CD8-positive, alpha-beta memory T cell (primary cell): ENCODE measurements around the gene CDC34. TPM values are rescaled to one million over a fixed set of nuclear protein-coding genes. Genes with fewer than 3 reads are reported as not detected.

Experiments used
- CTCF ChIA-PET: fragments of 350-600 bp; sonication (Branson Sonifier 250); formaldehyde crosslinking; loops from one replicate; lab custom pipeline; 2021; ENCODE audit warnings: antibody characterized with exemption; lab: Charles Lee
- POLR2A ChIA-PET: fragments of 350-600 bp; sonication (Branson Sonifier 250); formaldehyde crosslinking; loops from one replicate; lab custom pipeline; 2021; ENCODE audit warnings: antibody characterized with exemption; lab: Charles Lee
- DNase-seq, 5 donors: peaks; one replicate each; pipeline versions ENCODE4 v3.0.0 to v3.0.0-alpha.2; 2020 to 2022; ENCODE audit warnings: mixed read lengths in 1 of 5
- H3K27ac ChIP-seq: one replicate; pipeline ENCODE4 v1.7.0; 2013; ENCODE audit warnings: low read depth, mild to moderate bottlenecking, low read length, moderate library complexity
- H3K27me3 ChIP-seq: 2 replicates; pipeline ENCODE4 v1.7.0; 2013; ENCODE audit warnings: low read length, mild to moderate bottlenecking; ENCODE audit not compliant: insufficient read depth, poor library complexity, severe bottlenecking
- H3K36me3 ChIP-seq: 2 replicates; pipeline ENCODE4 v1.7.0; 2013; ENCODE audit warnings: mild to moderate bottlenecking, low read length, moderate library complexity; ENCODE audit not compliant: insufficient read depth
- H3K4me1 ChIP-seq: 2 replicates; pipeline ENCODE4 v1.7.0; 2013; ENCODE audit warnings: mild to moderate bottlenecking, low read length, moderate library complexity; ENCODE audit not compliant: insufficient read depth
- H3K4me3 ChIP-seq: 2 replicates; pipeline ENCODE4 v1.7.0; 2013; ENCODE audit warnings: mild to moderate bottlenecking, low read length
- H3K9me3 ChIP-seq: 2 replicates; pipeline ENCODE4 v1.7.0; 2013; ENCODE audit warnings: mild to moderate bottlenecking, low read length
- H3K27ac Mint-ChIP-seq, 8 donors: one replicate each; pipeline ENCODE4 v1.8.0; 2020 to 2021; ENCODE audit warnings: mixed read lengths in 8 of 8, mild to moderate bottlenecking in 6 of 8, inconsistent platforms in 3 of 8, moderate library complexity in 3 of 8
- H3K27me3 Mint-ChIP-seq, 2 donors: one replicate each; pipeline ENCODE4 v1.8.0; 2020 to 2021; ENCODE audit warnings: mixed read lengths in 2 of 2, mild to moderate bottlenecking in 1 of 2, moderate library complexity in 1 of 2
- H3K36me3 Mint-ChIP-seq, 3 donors: one replicate each; pipeline ENCODE4 v1.8.0; 2020 to 2021; ENCODE audit warnings: mixed read lengths in 3 of 3, inconsistent platforms in 1 of 3, mild to moderate bottlenecking in 1 of 3
- H3K4me1 Mint-ChIP-seq, 3 donors: one replicate each; pipeline ENCODE4 v1.8.0; 2020 to 2021; ENCODE audit warnings: mixed read lengths in 3 of 3, inconsistent platforms in 1 of 3, mild to moderate bottlenecking in 1 of 3
- H3K4me3 Mint-ChIP-seq, 7 donors: one replicate each; pipeline ENCODE4 v1.8.0; 2020 to 2021; ENCODE audit warnings: mixed read lengths in 7 of 7, mild to moderate bottlenecking in 6 of 7, moderate library complexity in 4 of 7, inconsistent platforms in 2 of 7
- H3K9me3 Mint-ChIP-seq, 5 donors: one replicate each; pipeline ENCODE4 v1.8.0; 2020 to 2022; ENCODE audit warnings: mixed read lengths in 5 of 5, mild to moderate bottlenecking in 3 of 5, moderate library complexity in 2 of 5, inconsistent platforms in 1 of 5
- polyA plus RNA-seq: library from polyadenylated mRNA; unstranded; fragments of 300-500 nt; fragmentation: Illumina TruSeq; gene quantifications from one replicate; pipeline ENCODE4 v1.2.3, GENCODE V29; 2021
- total RNA-seq, 2 experiments: library from RNA; stranded (reverse); gene quantifications; one replicate each; pipeline ENCODE4 v1.2.3, GENCODE V29; 2021

The CDC34 gene
- total and polyA plus RNA-seq, 3 experiments from 2014 or later: 46.9 to 57.8 (median 56.9) TPM

DNA sequence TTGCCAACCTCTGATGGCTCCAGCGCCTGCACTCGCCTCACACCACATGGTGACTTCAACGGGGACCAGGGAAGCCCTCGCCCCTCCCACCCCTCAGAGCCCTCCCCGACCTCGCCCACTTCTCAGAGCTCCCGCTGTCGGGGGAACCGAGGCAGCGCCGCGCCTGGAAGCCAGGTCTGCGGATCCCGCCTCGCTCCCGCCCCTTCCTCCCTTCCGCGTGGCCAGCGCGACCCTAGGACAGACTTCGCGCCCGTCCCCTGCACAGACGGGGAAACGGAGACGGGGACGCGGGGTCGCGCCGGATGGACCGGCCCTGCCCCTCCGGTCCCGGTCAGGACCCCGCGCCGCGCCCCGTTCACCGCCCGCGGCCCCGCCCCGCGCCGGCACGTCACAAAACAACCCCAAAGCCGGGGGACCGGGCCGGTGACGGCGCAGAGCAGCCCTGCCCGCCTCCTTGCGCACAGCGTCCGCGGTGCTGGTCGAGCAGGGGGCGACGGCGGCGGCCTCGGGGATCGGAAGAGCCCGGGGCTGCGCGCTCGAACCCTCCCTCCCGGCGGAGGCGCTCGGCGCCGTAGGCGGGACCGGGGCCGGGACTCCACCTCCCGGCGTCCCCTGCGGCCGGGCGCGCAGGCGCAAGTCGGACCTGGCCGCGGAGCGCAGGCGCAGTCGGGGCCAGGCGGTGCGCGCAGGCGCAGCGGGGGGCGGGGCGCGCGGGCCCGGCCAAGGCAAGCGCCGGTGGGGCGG lies 379 bp upstream of the CDC34 start:
- Histone ChIP-seq H3K27me3 (no peaks in the 10 kb centered on the region), H3K4me3 (peak overlapping the region; percentile 53)

DNA sequence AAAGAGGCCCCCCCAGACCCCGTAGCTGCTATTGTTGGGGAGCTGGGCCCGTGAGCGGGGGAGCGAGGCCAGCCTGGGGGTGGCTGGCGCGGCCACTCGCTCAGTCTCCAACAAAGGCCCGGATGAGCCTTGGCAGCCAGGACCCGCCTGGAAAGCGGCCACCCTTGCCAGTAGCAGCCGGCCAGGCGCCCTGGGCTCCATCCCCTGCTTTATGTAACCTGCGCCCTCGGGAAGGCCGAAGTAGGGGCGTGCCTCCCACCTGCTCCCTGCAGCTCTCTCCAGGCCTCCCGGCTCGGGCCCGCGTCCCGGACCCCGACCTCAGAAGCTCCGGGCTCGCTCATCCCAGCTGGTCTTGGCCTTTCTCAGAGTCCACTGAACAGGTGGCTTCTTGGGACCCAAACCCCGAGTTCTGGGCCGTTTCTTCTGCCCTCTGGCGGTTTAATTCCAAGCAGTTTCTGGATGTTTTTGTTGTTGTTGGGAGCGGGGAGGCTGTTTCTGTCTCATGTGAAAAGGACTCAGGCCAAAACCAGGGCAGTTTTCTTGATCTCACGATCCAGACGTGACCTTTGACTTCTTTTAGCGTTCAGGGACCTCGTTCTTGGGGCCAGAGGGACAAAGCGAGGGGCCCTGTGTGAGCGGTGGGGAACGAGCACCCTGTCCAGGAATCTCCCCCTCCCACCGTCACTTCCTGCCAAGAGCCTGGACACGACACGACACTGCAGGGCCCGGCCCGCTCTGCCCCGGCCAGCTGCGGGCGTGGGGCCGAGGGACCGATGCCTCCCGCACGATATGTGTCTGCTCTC lies 1.2 kb downstream of the CDC34 start:
- Histone ChIP-seq H3K27ac (peak overlapping the region; percentile 75), H3K36me3 (peaks cover 5% of the 10 kb centered on the region), H3K9me3 (no peaks in the 10 kb centered on the region), H3K4me1 (peaks cover 19% of the 10 kb centered on the region), H3K27me3 (no peaks in the 10 kb centered on the region), H3K4me3 (peak overlapping the region; percentile 78)
- peak in 2 of 5 donors; percentile 35 to 37 for DNase-seq
- peak overlapping the region; percentile 82 to 94 (median 84) for H3K27ac Mint-ChIP-seq
- ChIA-PET POLR2A (interaction anchor here (1.1 to 2.8 kb wide), 4 partner anchors 9 to 39 kb away, joined by 3 to 18 read pairs (median 4); no protein-coding TSS in a partner anchor), CTCF (interaction anchor here (0.9 to 6.2 kb wide), 6 partner anchors 11 to 51 kb away, joined by 3 to 55 read pairs (median 6); partner anchors contain the start of gene GZMM)
- H3K4me3 Mint-ChIP-seq: peak overlapping the region; percentile 84 to 94 (median 88)
- H3K27me3 Mint-ChIP-seq: peaks cover 1 to 4% of the 10 kb centered on the region in 2 donors
- H3K4me1 Mint-ChIP-seq: peaks cover 9 to 29% (median 18%) of the 10 kb centered on the region in 3 donors
- H3K36me3 Mint-ChIP-seq: peaks cover 0 to 15% (median 0%) of the 10 kb centered on the region in 3 donors
- no peaks in the 10 kb centered on the region for H3K9me3 Mint-ChIP-seq

More for the DNA sequence above, 379 bp upstream of the CDC34 start:
- Mint-ChIP-seq H3K4me1 (peaks cover 9 to 29% (median 18%) of the 10 kb centered on the region in 3 donors), H3K27ac (peak overlapping the region; percentile 54 to 91 (median 84)), H3K4me3 (peak overlapping the region; percentile 79 to 94 (median 85)), H3K27me3 (peaks cover 1 to 4% of the 10 kb centered on the region in 2 donors), H3K36me3 (peaks cover 0 to 7% (median 0%) of the 10 kb centered on the region in 3 donors), H3K9me3 (no peaks in the 10 kb centered on the region)
- H3K9me3 ChIP-seq: no peaks in the 10 kb centered on the region
- H3K27ac ChIP-seq: peak overlapping the region; percentile 74
- POLR2A ChIA-PET: interaction anchor here (0.6 to 2.8 kb wide), 8 partner anchors 10 to 132 kb away, joined by 3 to 18 read pairs (median 4); partner anchors contain the start of genes GZMM and RNF126
- peak; percentile 84 to 95 (median 91) for DNase-seq
- CTCF ChIA-PET: interaction anchor here (0.9 to 6.2 kb wide), 6 partner anchors 12 to 53 kb away, joined by 3 to 55 read pairs (median 6); partner anchors contain the start of genes GZMM and TPGS1
- H3K36me3 ChIP-seq: no peaks in the 10 kb centered on the region
- peaks cover 19% of the 10 kb centered on the region for H3K4me1 ChIP-seq

GRCh38 chr19:533364-534058 lies 2.0 kb downstream of the CDC34 start:
- Mint-ChIP-seq H3K9me3 (no peaks in the 10 kb centered on the region), H3K27me3 (peaks cover 1% of the 10 kb centered on the region in 2 donors), H3K4me1 (peaks cover 9 to 29% (median 18%) of the 10 kb centered on the region in 3 donors), H3K36me3 (peaks cover 0 to 22% (median 3%) of the 10 kb centered on the region in 3 donors), H3K4me3 (peak overlapping the region; percentile 84 to 94 (median 88)), H3K27ac (peak overlapping the region in 3 of 8 donors; percentile 51 to 83 (median 82))
- Histone ChIP-seq H3K4me3 (peak overlapping the region; percentile 78), H3K27me3 (no peaks in the 10 kb centered on the region), H3K9me3 (no peaks in the 10 kb centered on the region), H3K4me1 (peaks cover 19% of the 10 kb centered on the region), H3K36me3 (peaks cover 5% of the 10 kb centered on the region), H3K27ac (peak overlapping the region; percentile 75)
- POLR2A ChIA-PET: interaction anchor here (1.1 kb wide), 1 partner anchor 37 kb away, joined by 4 read pairs; no protein-coding TSS in a partner anchor
- no peak for DNase-seq
- CTCF ChIA-PET: interaction anchor here (1.1 to 6.2 kb wide), 4 partner anchors 10 to 22 kb away, joined by 3 to 55 read pairs (median 14); partner anchors contain the start of gene GZMM

DNA sequence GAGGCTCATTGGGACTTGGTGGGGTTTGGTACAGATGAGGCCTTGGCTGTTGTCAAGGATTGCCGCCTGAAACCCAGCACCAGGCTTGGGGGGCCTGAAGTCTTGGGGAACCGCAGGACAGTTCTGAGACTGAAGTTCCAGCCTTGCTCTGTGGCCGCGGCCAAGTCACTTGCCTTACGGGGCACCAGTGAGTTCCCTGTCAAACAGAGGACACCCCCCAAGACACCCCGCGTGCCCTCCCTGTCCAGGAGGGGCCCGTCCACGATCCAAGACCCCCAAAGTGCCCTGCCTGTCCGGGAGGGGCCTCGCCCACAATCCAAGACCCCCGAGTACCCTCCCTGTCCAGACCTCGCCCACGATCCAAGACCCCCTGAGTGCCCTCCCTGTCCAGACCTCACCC lies 2.5 kb downstream of the CDC34 start:
- Mint-ChIP-seq H3K36me3 (peaks cover 0 to 28% (median 3%) of the 10 kb centered on the region in 3 donors), H3K4me1 (peaks cover 9 to 29% (median 18%) of the 10 kb centered on the region in 3 donors), H3K27me3 (peaks cover 0 to 1% of the 10 kb centered on the region in 2 donors), H3K27ac (peak overlapping the region in 1 of 8 donors; percentile 51), H3K4me3 (peak overlapping the region; percentile 20 to 88 (median 48)), H3K9me3 (no peaks in the 10 kb centered on the region)
- Histone ChIP-seq H3K27ac (peak overlapping the region; percentile 75), H3K4me1 (peaks cover 19% of the 10 kb centered on the region), H3K4me3 (no peak overlapping the region), H3K27me3 (no peaks in the 10 kb centered on the region), H3K9me3 (no peaks in the 10 kb centered on the region), H3K36me3 (peaks cover 5% of the 10 kb centered on the region)
- no peak for DNase-seq
- ChIA-PET POLR2A (no interaction called here), CTCF (interaction anchor here (6.2 kb wide), 1 partner anchor 23 kb away, joined by 55 read pairs; no protein-coding TSS in a partner anchor)

DNA sequence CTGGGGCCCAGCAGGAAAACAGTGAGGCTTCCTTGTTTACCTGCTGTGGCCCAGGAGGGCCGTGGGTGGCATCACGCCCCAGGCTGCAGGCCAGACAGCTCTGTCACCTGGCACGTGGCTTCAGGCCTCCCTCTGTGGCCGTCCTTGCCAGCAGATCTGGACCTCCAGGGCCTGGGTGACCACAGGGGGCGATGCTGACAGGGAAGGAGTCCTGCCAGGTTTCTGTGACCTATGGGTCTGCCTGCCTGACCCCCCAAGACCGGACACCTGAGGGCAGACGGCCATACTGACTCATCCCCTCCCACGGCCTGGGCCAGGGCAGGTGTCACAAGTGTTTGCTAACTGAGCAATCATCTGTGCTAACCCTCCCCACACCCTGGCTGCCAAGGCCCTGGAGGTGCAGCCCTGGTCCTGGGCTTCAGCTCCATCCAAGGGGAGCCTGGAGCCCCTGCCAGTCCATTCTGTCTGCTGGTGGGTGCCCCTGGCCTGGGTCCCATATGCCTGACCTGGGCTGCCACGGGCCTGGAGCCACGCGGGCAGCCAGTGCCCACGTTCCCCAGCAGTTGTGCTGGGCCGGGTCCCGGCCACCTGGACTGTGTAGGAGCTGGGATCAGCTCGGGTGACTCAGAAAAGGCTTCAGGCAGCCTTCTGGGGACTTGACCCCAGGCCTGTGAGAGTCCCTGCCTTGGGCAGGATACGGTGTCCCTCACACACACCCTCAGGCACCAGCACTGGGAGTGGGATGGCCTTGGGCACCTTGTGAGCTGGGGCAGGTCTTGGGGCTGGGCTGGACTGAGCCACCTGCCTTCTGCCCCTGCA lies 3.7 kb downstream of the CDC34 start:
- peaks cover 0 to 34% (median 3%) of the 10 kb centered on the region in 3 donors for H3K36me3 Mint-ChIP-seq
- H3K27ac Mint-ChIP-seq: peak overlapping the region in 3 of 8 donors; percentile 27 to 47 (median 32)
- peak overlapping the region in 3 of 7 donors; percentile 34 to 75 (median 52) for H3K4me3 Mint-ChIP-seq
- Histone ChIP-seq H3K4me1 (peaks cover 19% of the 10 kb centered on the region), H3K4me3 (no peak overlapping the region), H3K9me3 (no peaks in the 10 kb centered on the region), H3K36me3 (peaks cover 5% of the 10 kb centered on the region), H3K27me3 (no peaks in the 10 kb centered on the region), H3K27ac (no peak overlapping the region)
- H3K27me3 Mint-ChIP-seq: peaks cover 0 to 1% of the 10 kb centered on the region in 2 donors
- H3K4me1 Mint-ChIP-seq: peaks cover 9 to 27% (median 16%) of the 10 kb centered on the region in 3 donors
- no peaks in the 10 kb centered on the region for H3K9me3 Mint-ChIP-seq
- POLR2A ChIA-PET: no interaction called here
- DNase-seq: no peak
- CTCF ChIA-PET: interaction anchor here (0.6 to 1.7 kb wide), 3 partner anchors 28 to 99 kb away, joined by 3 read pairs; partner anchors contain the start of gene TPGS1

- Mint-ChIP-seq H3K27me3 (no peaks in the 10 kb centered on the region), H3K36me3 (peaks cover 0 to 33% (median 3%) of the 10 kb centered on the region in 3 donors), H3K4me1 (peaks cover 9 to 23% (median 16%) of the 10 kb centered on the region in 3 donors), H3K9me3 (no peaks in the 10 kb centered on the region), H3K27ac (peak overlapping the region in 1 of 8 donors; percentile 29), H3K4me3 (peak overlapping the region in 1 of 7 donors; percentile 44)
- Histone ChIP-seq H3K4me1 (peaks cover 16% of the 10 kb centered on the region), H3K36me3 (peaks cover 5% of the 10 kb centered on the region), H3K27me3 (no peaks in the 10 kb centered on the region), H3K27ac (no peak overlapping the region), H3K4me3 (no peak overlapping the region), H3K9me3 (no peaks in the 10 kb centered on the region)
- no peak for DNase-seq
- POLR2A ChIA-PET: no interaction called here
- CTCF ChIA-PET: interaction anchor here (0.6 to 1.7 kb wide), 3 partner anchors 29 to 98 kb away, joined by 3 read pairs; partner anchors contain the start of gene TPGS1
These were observed 4.7 kb downstream of the CDC34 start for GRCh38 chr19:536031-536880.
